ENCODE data around the gene TMEM255B.

GRCh38 chr13:113860051-113860664 lies 101.1 kb downstream of the TMEM255B start:
- TF ChIP-seq, protein P1, sequence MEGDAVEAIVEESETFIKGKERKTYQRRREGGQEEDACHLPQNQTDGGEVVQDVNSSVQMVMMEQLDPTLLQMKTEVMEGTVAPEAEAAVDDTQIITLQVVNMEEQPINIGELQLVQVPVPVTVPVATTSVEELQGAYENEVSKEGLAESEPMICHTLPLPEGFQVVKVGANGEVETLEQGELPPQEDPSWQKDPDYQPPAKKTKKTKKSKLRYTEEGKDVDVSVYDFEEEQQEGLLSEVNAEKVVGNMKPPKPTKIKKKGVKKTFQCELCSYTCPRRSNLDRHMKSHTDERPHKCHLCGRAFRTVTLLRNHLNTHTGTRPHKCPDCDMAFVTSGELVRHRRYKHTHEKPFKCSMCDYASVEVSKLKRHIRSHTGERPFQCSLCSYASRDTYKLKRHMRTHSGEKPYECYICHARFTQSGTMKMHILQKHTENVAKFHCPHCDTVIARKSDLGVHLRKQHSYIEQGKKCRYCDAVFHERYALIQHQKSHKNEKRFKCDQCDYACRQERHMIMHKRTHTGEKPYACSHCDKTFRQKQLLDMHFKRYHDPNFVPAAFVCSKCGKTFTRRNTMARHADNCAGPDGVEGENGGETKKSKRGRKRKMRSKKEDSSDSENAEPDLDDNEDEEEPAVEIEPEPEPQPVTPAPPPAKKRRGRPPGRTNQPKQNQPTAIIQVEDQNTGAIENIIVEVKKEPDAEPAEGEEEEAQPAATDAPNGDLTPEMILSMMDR (IDR thresholded peaks at IDR 0.05), result peak in 2 of 6 experiments; percentile 5 to 8
- TF ChIP-seq POLR2A (IDR thresholded peaks at IDR 0.05), result peak in 1 of 2 donors; percentile 16

Data from Peyer's patch (tissue), 4 donors.